Activated T-cell treated with anti-CD3 and anti-CD28 coated beads for 48 hours (primary cell): ENCODE measurements around the gene PTPN14.

Source experiments
- DNase-seq: peaks from one replicate; pipeline ENCODE4 v3.0.0-alpha.2; 2020; ENCODE audit warnings: low read depth

PTPN14 gene

GRCh38 chr1:214364786-214365295, 186.6 kb downstream of the PTPN14 start:
- DNase-seq, result no peak

DNA sequence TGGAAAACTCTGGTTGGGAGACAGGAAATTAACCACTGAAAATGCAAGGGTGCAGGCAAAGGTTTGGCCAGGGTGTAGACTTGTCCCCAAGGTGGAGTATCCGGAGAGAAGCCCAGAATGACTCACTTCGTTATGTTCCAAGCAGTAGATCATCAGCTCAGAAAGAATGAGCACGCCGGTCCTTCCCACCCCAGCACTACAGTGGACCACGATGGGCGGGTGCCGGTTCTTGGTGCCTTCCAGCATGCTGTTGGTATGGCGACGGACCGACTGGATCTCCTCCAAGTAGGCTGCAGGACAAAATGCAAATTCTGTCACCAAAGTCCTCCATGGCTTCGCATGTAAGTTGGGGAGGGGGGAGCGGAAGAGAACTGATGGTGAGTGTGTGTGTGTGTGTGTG, 187.0 kb downstream of the PTPN14 start:
- DNase-seq, result no peak

DNA sequence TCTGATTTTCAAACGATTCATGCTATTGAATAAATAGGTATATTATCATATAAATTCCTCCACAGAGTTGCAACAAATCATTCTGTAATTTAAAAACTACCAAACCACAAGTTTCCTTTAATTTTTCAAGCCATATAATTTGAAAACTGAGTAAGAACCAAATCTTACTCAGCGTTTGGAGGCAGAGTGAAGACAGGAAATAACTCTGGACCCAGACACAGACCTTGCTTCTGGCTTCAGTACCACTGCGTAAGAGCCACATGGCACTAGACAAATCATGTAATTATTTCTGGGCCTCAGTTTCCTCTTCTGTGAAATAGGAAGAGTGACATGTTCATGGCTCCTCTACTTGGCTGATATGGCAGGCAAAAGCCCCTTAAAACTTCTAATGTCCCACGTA, 188.0 kb downstream of the PTPN14 start:
- DNase-seq, result no peak

GRCh38 chr1:214362188-214362882, 189.1 kb downstream of the PTPN14 start:
- no peak for DNase-seq

DNA sequence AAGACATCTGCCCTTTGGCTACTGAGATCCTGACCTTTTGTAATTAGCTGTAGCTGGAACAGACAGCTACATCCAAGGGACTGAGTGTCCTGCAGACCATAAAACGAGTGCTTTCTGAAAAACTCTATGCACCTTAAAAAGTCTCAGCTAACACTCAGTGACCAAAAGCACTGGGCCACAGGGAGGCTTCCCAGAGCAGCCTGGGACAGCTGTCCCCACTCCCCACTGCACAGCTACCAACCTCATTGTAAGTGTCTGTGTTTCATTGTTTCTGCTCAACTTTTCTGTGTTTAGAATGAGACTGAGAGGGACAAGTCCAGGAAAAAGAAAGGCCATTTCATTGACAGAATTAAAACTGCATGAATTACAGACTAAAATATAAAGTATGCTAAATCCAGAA, 189.8 kb downstream of the PTPN14 start:
- DNase-seq, result no peak

- no peak for DNase-seq
Measured at GRCh38 chr1:214360525-214361164, 190.8 kb downstream of the PTPN14 start.

- DNase-seq, result no peak
Measured at GRCh38 chr1:214360116-214360515, 191.3 kb downstream of the PTPN14 start.

GRCh38 chr1:214354440-214355148, 196.8 kb downstream of the PTPN14 start:
- no peak for DNase-seq

DNA sequence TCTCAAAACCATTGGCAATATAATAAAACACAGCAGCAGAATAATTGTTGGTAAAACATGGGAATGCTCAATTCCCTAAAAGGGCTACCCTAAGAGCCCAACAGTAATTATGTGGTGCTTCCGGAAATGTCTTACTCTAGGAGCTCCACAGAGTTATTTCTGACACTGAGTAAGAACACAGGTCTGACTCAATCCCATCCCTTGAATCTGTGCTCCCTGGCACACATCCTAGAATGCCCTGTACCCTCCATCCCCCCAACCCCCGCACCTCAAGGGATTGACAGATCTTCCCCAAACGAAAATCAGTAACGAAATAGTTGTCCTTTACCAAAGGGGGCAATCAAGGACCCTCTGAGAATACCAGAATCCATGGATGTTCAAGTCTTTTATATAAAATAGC, 198.6 kb downstream of the PTPN14 start:
- no peak for DNase-seq

GRCh38 chr1:214351551-214352277, 199.7 kb downstream of the PTPN14 start:
- no peak for DNase-seq

DNA sequence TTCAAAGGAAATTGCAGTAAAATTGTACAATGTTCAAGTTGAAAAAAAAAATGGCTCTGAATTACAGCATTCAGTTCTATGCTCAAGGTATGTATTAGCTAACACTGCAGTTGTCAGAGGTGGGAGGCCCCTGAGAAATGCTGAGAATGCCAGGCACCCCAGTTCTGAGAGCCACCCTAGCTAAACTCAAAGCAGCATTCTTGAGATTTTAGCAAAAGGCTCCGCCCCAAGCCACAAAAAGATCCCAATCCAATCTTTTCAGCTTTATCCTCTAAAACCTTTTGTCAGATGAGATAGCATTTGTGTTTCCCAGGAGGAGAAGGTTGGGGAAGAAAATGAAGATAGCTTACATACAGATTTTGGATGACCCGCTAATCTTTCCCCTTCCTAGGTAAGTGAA, 201.6 kb downstream of the PTPN14 start:
- no peak for DNase-seq

GRCh38 chr1:214349008-214349407, 202.4 kb downstream of the PTPN14 start:
- DNase-seq, result no peak

DNA sequence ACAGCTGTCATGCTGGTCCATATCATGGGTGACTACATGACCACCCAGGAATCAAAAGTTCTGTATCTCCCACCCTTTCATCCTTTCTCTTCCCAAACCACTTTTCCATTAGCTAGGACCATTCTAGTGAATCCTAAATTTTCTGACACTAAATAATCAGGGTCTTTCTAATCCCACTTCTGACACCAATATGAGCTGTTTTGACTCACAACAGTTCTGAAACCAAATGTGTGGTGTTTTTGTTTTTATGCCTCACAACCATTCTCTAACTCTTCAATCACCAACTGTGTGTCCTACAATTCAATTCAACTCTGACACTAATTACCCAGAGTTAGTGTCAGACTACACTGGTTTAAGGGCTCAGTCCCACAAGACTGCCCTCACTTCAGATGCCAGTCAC, 206.5 kb downstream of the PTPN14 start:
- DNase-seq, result no peak

GRCh38 chr1:214342525-214342924, 208.9 kb downstream of the PTPN14 start:
- no peak for DNase-seq

GRCh38 chr1:214341932-214342331, 209.5 kb downstream of the PTPN14 start:
- DNase-seq, result no peak

DNA sequence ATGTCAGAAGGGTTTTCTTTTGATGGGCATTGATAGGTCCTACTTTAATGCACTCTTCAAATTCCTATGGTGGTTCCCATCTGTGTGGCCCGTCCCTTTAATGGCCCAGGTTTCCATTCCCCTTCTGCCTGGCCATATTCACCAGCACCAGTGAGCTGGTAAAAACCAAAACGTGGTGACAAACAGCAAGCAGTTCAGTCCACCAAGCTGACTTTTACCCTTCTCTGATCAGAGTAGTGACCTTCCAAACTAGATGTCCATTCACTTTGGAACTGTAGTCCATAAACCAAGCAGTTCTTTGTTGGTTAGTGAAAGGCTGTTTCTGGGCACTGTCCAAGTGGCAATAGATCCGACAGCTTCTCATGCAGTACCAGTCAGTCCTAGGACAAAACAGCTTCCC, 209.9 kb downstream of the PTPN14 start:
- no peak for DNase-seq

DNA sequence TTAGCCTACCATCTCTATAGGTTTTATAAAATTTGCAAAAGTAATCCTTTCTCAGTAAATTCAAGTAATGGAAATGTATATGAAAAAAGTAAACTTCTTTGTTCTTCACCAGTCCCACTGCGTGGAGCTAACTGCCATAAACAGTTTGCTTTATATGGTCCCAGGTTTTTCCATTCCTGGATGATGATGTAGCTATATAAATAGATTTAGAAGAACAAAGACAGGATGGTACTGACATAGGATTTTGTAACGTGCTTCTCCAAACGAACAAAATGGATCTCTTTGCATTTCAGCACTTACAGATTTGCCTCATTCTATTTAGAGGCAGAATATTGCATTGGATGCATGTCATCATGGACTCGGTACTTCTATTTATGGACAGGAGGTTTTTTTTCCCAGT, 213.2 kb downstream of the PTPN14 start:
- no peak for DNase-seq

- no peak for DNase-seq
Measured at GRCh38 chr1:214337511-214337910, 213.9 kb downstream of the PTPN14 start.

GRCh38 chr1:214337015-214337414, 214.4 kb downstream of the PTPN14 start:
- DNase-seq, result no peak

DNA sequence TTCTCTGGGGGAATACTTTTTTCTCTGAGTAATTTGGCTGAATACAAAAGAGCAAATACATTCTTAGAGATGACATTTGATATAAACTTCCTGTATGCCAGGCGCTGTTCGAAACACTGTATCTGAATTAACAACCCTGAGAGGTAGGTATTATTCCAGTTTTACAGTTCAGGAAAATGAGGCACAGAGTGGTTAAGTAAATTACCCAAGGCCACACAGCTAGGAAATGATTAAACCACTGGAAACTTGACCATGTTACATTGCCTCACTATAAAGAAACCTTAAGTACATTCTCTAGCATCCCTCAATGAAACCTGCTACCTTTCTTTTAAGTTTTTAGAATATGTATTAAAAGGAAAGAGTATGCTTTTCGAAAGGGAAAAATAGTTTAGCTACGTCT, 215.8 kb downstream of the PTPN14 start:
- DNase-seq, result no peak

- peak; percentile 33 for DNase-seq
Measured at GRCh38 chr1:214332946-214333798, 218.2 kb downstream of the PTPN14 start.
